Melanocyte of skin (primary cell): ENCODE results near the gene OR13J1. TPM values are rescaled to one million over a fixed set of nuclear protein-coding genes. Genes with fewer than 3 reads are reported as not detected.

Experiments
- total RNA-seq, 2 donors: library from RNA; depleted of rRNA; stranded (reverse); fragments of >200 nt; gene quantifications; 2 replicates each; pipeline ENCODE4 v1.2.3, GENCODE V29; 2012

Gene OR13J1, protein sequence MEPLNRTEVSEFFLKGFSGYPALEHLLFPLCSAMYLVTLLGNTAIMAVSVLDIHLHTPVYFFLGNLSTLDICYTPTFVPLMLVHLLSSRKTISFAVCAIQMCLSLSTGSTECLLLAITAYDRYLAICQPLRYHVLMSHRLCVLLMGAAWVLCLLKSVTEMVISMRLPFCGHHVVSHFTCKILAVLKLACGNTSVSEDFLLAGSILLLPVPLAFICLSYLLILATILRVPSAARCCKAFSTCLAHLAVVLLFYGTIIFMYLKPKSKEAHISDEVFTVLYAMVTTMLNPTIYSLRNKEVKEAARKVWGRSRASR
- not detected for total RNA-seq

DNA sequence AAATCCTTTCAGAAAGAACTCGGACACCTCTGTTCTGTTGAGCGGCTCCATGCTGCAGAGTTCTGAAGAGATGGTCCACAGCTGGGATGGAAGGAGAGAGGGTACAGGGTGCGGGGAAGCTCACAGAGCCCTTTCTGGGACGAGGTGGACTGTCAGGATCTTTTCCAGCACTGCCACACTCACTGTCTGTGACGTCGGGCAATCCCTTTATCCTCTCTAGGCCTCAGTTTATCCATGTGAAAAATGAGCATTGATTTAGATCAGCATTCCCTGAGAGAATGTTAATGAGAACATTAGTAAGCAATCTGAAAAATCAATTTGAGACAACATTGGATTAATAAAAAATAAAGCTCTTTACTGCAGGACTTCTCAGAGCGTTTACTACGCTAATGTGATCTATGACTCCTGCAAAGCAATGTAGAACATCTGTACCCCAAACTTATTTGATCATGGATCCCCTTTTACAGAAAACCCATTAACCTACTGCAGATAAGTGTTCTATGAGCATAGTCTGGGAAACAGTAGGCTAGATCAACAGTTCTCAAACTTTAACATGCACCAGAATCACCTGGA lies at the start of gene OR13J1:
Gene OR13J1 (minus strand): TSS at position 51 of the 573 bp plus-strand sequence. CDS start 0 bp downstream, at position 51.

DNA sequence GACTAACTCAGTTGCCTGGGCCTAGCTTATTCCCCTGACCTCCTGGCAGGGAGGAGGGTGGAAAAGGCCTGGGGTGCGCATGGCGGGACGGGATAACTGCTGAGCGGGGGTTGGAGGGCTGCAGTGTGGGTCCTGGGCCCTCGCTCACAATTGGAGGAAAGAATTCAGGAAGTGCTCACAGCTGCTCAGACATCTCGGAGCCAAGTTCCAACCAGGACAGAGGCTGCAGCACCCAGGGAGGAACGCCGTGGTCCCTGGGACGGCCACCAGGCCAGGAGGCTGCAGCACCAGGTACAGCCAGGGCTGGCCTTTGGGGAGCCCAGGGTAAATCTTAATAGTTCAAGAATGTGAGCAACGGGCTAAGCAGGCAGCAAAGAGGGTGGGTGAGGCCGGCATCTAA lies 39.1 kb upstream of the OR13J1 start, which contains the start of gene SPAAR:
Gene SPAAR (plus strand): TSS at position 217 of the 400 bp plus-strand sequence. CDS start 974 bp downstream, outside the sequence.

DNA sequence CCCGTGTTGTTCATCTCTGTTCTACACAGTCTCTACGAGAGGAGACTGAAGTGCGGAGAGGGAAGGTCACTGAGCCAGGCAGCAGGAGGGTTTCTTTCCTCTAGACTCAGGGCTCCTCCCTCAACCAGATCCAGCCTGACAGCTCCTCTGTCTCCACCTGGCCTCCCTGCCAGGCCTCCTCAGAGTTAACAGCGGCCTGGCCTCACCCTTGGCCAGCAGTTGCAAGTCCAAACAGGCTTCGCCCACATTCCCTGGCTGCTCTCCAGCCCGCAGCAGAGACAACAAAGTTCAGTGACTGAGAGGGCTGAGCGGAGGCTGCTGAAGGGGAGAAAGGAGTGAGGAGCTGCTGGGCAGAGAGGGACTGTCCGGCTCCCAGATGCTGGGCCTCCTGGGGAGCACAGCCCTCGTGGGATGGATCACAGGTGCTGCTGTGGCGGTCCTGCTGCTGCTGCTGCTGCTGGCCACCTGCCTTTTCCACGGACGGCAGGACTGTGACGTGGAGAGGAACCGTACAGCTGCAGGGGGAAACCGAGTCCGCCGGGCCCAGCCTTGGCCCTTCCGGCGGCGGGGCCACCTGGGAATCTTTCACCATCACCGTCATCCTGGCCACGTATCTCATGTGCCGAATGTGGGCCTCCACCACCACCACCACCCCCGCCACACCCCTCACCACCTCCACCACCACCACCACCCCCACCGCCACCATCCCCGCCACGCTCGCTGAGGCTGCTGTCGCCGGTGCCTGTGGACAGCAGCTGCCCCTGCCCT lies 35.9 kb upstream of the OR13J1 start, which contains the start of gene HRCT1:
Gene HRCT1 (plus strand): TSS at position 291 of the 768 bp plus-strand sequence. CDS start 86 bp downstream, at position 377.

DNA sequence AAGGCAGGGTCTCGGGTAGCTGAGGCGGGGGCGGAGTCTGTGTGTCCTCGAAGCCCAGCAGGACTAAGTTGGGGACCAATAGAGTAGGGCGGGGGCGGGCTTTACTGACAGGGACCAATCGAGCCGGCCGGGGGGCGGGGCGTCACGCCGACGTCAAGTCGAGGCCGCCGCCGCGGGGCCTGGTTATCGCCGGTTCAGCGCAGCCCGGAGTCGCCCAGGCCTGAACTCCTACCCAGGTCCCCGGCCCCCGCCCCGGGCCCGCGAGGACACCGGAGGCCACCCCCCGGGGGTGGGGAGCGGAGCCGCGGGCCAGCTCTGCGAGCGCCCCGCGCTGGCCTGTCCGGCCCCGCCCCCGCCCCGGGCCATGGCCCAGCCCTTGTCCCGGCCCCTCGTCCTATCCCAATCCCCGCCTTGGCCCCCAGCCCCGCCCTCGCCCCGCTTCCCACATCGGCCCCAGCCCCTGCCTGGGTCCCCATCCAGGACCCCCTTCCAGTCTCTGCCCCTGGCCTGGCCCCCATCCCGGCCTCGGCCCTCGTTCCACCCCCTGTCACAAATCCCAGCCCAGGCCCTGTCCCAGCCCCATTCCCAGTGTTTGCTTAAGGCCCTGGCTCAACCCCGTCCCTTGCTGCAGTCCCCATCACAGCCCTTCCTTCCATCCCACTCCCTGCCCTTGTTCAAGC lies 41.0 kb downstream of the OR13J1 start, which contains the start of gene TMEM8B:
Gene TMEM8B (plus strand): TSS at position 145 of the 680 bp plus-strand sequence. CDS start 220 bp downstream, at position 365.

DNA sequence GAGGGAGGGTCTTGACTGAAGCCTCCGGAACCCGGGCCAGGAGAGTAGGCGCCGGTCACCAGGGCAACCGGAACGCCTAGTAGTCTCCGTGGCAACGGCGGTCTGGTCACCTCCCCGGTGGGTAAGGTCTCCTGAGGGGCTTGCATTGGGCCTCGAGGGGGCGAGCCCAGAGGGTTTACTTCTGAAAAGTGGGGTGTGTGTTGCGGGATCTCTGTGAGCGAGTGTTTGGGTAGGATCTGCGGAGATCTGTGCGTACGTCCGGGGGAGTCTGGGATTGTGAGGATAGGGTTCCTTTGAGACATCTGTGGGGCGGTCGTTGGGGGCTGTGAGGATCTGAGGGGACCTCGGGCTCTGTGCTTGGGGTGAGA lies 41.5 kb downstream of the OR13J1 start, which contains the start of gene FAM221B:
Gene FAM221B (minus strand): TSS at position 17 of the 368 bp plus-strand sequence. CDS start 2,571 bp downstream, outside the sequence.

Other genes starting within 250 kb of the OR13J1 start
- not detected for gene SIT1, start 219.5 kb downstream of the OR13J1 start, total RNA-seq
- gene RMRP, start 212.4 kb downstream of the OR13J1 start, total RNA-seq = over 10,000 TPM; 172,345 to 336,493 TPM
- gene CCDC107, start 212.1 kb downstream of the OR13J1 start, total RNA-seq = 10 to 100 TPM in 1 of 2 donors, 1 to 10 TPM in 1; 9.3 to 11.4 TPM
- gene ARHGEF39, start 205.2 kb downstream of the OR13J1 start, total RNA-seq = 1 to 10 TPM; 1.7 to 7.0 TPM
- gene CA9, start 196.5 kb downstream of the OR13J1 start, total RNA-seq = not detected
- gene TPM2, start 180.5 kb downstream of the OR13J1 start, total RNA-seq = 10 to 100 TPM in 1 of 2 donors, 1 to 10 TPM in 1; 4.5 to 34.0 TPM
- gene TLN1, start 138.2 kb downstream of the OR13J1 start, total RNA-seq = 100 to 1,000 TPM; 135 to 143 TPM
- 10 to 100 TPM; 46.5 to 48.6 TPM for gene CREB3, start 137.7 kb downstream of the OR13J1 start, total RNA-seq
- gene GBA2, start 121.2 kb downstream of the OR13J1 start, total RNA-seq = 10 to 100 TPM; 37.3 to 41.3 TPM
- 10 to 100 TPM; 13.0 to 16.2 TPM for gene RGP1, start 121.1 kb downstream of the OR13J1 start, total RNA-seq
- not detected for gene MSMP, start 116.1 kb downstream of the OR13J1 start, total RNA-seq
- 10 to 100 TPM; 10.7 to 17.3 TPM for gene NPR2, start 78.8 kb downstream of the OR13J1 start, total RNA-seq
- 1 to 10 TPM in 1 of 2 donors, under 1 TPM in 1; 0.67 to 1.0 TPM for gene SPAG8, start 58.1 kb downstream of the OR13J1 start, total RNA-seq
- gene HINT2, start 55.4 kb downstream of the OR13J1 start, total RNA-seq = 10 to 100 TPM; 31.6 to 41.6 TPM
- not detected for gene FAM221B, start 41.7 kb downstream of the OR13J1 start, total RNA-seq
- 1 to 10 TPM in 1 of 2 donors, under 1 TPM in 1; 0.33 to 1.7 TPM for gene TMEM8B, start 41.2 kb downstream of the OR13J1 start, total RNA-seq
- under 1 TPM in 1 of 2 donors, not detected in 1; 0.33 TPM for gene HRCT1, start 35.8 kb upstream of the OR13J1 start, total RNA-seq
- gene SPAAR, start 39.1 kb upstream of the OR13J1 start, total RNA-seq = under 1 TPM in 1 of 2 donors, not detected in 1; 0.34 TPM
- gene OR2S2, start 87.8 kb upstream of the OR13J1 start, total RNA-seq = not detected
- gene RECK, start 166.5 kb upstream of the OR13J1 start, total RNA-seq = 1 to 10 TPM; 3.8 to 5.7 TPM